PC-3 (cell line): Measurements from ENCODE around the gene IRF8. TPM values are rescaled to one million over a fixed set of nuclear protein-coding genes. Genes with fewer than 3 reads are reported as not detected.

ENCODE experiments used
- ATAC-seq: fragments of 200-7000 bp; cut with Tn5 transposase; 2 replicates; pipeline ENCODE4 v1.9.1; 2020; ENCODE audit warnings: mild to moderate bottlenecking, moderate library complexity
- BruUV-seq: library from RNA; stranded (reverse); fragments of 400-500 nt; replicated peaks from 2 replicates; lab custom pipeline; 2021; lab: Mats Ljungman, UMichigan
- CTCF ChIA-PET: fragments of 300-600 bp; sonication (Branson Sonifier 250); formaldehyde crosslinking; loops from one replicate; lab custom pipeline; 2022; ENCODE audit warnings: antibody characterized with exemption; lab: Charles Lee
- POLR2A ChIA-PET: fragments of 300-600 bp; sonication (Branson Sonifier 250); formaldehyde crosslinking; loops from one replicate; lab custom pipeline; 2022; ENCODE audit warnings: antibody characterized with exemption; ENCODE audit not compliant: unreplicated experiment; lab: Charles Lee
- DNase-seq: peaks from one replicate; pipeline ENCODE4 v3.0.0-alpha.2; 2015
- H2AFZ ChIP-seq: fragments of 300-600 bp; sonication (generic); 2 replicates; pipeline ENCODE4 v1.6.0; 2016; ENCODE audit warnings: antibody characterized with exemption, low read length
- H3F3A ChIP-seq: fragments of 300-600 bp; sonication (generic); one replicate; pipeline ENCODE4 v1.6.0; 2017; ENCODE audit warnings: antibody characterized with exemption, low read length, control low read depth, mild to moderate bottlenecking; ENCODE audit not compliant: unreplicated experiment
- H3K27ac ChIP-seq: fragments of 300-600 bp; sonication (generic); 2 replicates; pipeline ENCODE4 v1.5.1; 2016; ENCODE audit warnings: mild to moderate bottlenecking, low read length
- H3K27me3 ChIP-seq: fragments of 300-600 bp; sonication (generic); 2 replicates; pipeline ENCODE4 v1.6.1; 2016; ENCODE audit warnings: low read length, mixed read lengths
- H3K36me3 ChIP-seq: fragments of 300-600 bp; sonication (generic); 2 replicates; pipeline ENCODE4 v1.6.1; 2016; ENCODE audit warnings: low read depth, mixed run types, low read length, mixed read lengths
- H3K4me1 ChIP-seq: fragments of 300-600 bp; sonication (generic); 2 replicates; pipeline ENCODE4 v1.5.1; 2016; ENCODE audit warnings: low read length; ENCODE audit not compliant: insufficient read depth
- H3K4me2 ChIP-seq: fragments of 300-600 bp; sonication (generic); 2 replicates; pipeline ENCODE4 v1.6.0; 2016; ENCODE audit warnings: low read length
- H3K4me3 ChIP-seq: fragments of 300-600 bp; sonication (generic); 2 replicates; pipeline ENCODE4 v1.5.1; 2016; ENCODE audit warnings: mild to moderate bottlenecking, low read length, mixed read lengths
- H3K79me2 ChIP-seq: fragments of 300-600 bp; sonication (generic); 2 replicates; pipeline ENCODE4 v1.6.1; 2017; ENCODE audit warnings: low read length, mixed read lengths
- H3K9ac ChIP-seq: fragments of 300-600 bp; sonication (generic); 2 replicates; pipeline ENCODE4 v1.6.0; 2016; ENCODE audit warnings: mild to moderate bottlenecking, low read length
- H3K9me2 ChIP-seq: fragments of 300-600 bp; sonication (generic); replicated peaks from 2 replicates; pipeline ENCODE4 v1.6.1; 2016; ENCODE audit warnings: mixed run types, low read length, mixed read lengths
- H3K9me3 ChIP-seq: fragments of 300-600 bp; sonication (generic); 2 replicates; pipeline ENCODE4 v1.6.1; 2016; ENCODE audit warnings: low read length, mixed read lengths
- H4K20me1 ChIP-seq: fragments of 300-600 bp; sonication (generic); 2 replicates; pipeline ENCODE4 v1.6.1; 2016; ENCODE audit warnings: low read length, mixed read lengths
- CTCF ChIP-seq: fragments of 300-600 bp; sonication (generic); conservative IDR thresholded peaks from 2 replicates; pipeline ENCODE4 v1.5.1; 2017; ENCODE audit warnings: antibody characterized with exemption, low read depth, mild to moderate bottlenecking, low read length
- EZH2 ChIP-seq: fragments of 300-600 bp; sonication (generic); IDR thresholded peaks from one replicate; pipeline ENCODE4 v1.6.1; 2017; ENCODE audit warnings: antibody characterized with exemption, mild to moderate bottlenecking, low read length; ENCODE audit not compliant: unreplicated experiment
- EZH2phosphoT487 ChIP-seq: fragments of 300-600 bp; sonication (generic); IDR thresholded peaks from 2 replicates; pipeline ENCODE4 v1.6.1; 2018; ENCODE audit warnings: mild to moderate bottlenecking, antibody characterized with exemption, low read length, borderline replicate concordance
- intact Hi-C: fragments of 100-400 bp; cut with micrococcal nuclease; formaldehyde crosslinking; loops from 2 replicates; pipeline ENCODE4 v1.9.0; 2023
- total RNA-seq: library from RNA; depleted of rRNA; stranded (reverse); fragments of >200 nt; gene quantifications from 2 replicates; pipeline ENCODE4 v1.2.3, GENCODE V29; 2014

IRF8 gene
- total RNA-seq, 1 experiment from 2014 or later, result not detected

GRCh38 chr16:85863384-85863774, 35.6 kb upstream of the IRF8 start:
- ChIA-PET POLR2A (no interaction called here), CTCF (no interaction called here)
- no peak for TF ChIP-seq EZH2
- no peak for TF ChIP-seq CTCF
- TF ChIP-seq EZH2phosphoT487, result no peak
- intact Hi-C loops, result no loop called here
- Histone ChIP-seq H3K9ac (no peak overlapping the region), H3K4me1 (no peaks in the 10 kb centered on the region), H3K4me3 (no peak overlapping the region), H2AFZ (no peak overlapping the region), H3K36me3 (no peaks in the 10 kb centered on the region), H3K27ac (no peak overlapping the region), H3K79me2 (no peaks in the 10 kb centered on the region), H3K4me2 (no peak overlapping the region), H4K20me1 (no peaks in the 10 kb centered on the region), H3K27me3 (peaks cover 12% of the 10 kb centered on the region), H3F3A (no peaks in the 10 kb centered on the region), H3K9me2 (no peaks in the 10 kb centered on the region), H3K9me3 (no peaks in the 10 kb centered on the region)
- no TSS peak for BruUV-seq
- ATAC-seq (no peak), DNase-seq (no peak)

- no TSS peak for BruUV-seq
- peaks cover 24% of the 10 kb centered on the region for H3K27me3 ChIP-seq
- POLR2A ChIA-PET, result no interaction called here
These were observed 34.0 kb upstream of the IRF8 start for GRCh38 chr16:85864965-85865364.

More at GRCh38 chr16:85864965-85865364, 34.0 kb upstream of the IRF8 start:
- H3K9me2 ChIP-seq, result no peaks in the 10 kb centered on the region
- H3K9ac ChIP-seq, result no peak overlapping the region
- H3K27ac ChIP-seq, result no peak overlapping the region
- no peaks in the 10 kb centered on the region for H3F3A ChIP-seq
- CTCF ChIA-PET, result no interaction called here
- no peak overlapping the region for H3K4me3 ChIP-seq
- H3K79me2 ChIP-seq, result no peaks in the 10 kb centered on the region
- no peaks in the 10 kb centered on the region for H3K36me3 ChIP-seq
- no peak for ATAC-seq
- DNase-seq, result no peak
- TF ChIP-seq CTCF (no peak), EZH2 (no peak), EZH2phosphoT487 (no peak)
- H3K9me3 ChIP-seq, result no peaks in the 10 kb centered on the region
- no peaks in the 10 kb centered on the region for H4K20me1 ChIP-seq
- no peak overlapping the region for H3K4me2 ChIP-seq
- no peaks in the 10 kb centered on the region for H3K4me1 ChIP-seq
- intact Hi-C loops, result no loop called here
- H2AFZ ChIP-seq, result no peak overlapping the region
